NCI-H82 (cell line): ENCODE measurements around the gene INTS1.
"Not testable (repeated sequence)": the region's sequence is repeated elsewhere in the genome, so short reads cannot be mapped to it uniquely, and the experiment has no call there.

Source experiments
- DNase-seq: peaks from one replicate; lab custom pipeline; 2025; lab: John Stamatoyannopoulos, UW

INTS1 gene

DNA sequence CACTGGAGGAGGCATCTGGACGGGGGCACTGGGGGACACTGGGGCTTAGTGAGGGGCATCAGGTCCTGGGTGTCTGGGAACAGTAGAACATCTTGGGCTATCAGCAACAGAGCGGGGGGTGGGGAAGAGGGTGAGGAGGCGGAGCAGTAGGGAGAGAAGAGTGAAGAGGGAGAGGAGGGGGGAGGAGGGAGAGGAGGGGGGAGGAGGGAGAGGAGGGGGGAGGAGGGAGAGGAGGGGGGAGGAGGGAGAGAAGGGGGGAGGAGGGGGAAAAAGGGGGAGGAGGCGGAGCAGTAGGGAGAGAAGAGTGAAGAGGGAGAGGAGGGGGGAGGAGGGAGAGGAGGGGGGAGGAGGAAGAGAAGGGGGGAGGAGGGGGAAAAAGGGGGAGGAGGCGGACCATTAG is 58.2 kb downstream of the INTS1 start:
- peak; percentile 35 for DNase-seq

DNA sequence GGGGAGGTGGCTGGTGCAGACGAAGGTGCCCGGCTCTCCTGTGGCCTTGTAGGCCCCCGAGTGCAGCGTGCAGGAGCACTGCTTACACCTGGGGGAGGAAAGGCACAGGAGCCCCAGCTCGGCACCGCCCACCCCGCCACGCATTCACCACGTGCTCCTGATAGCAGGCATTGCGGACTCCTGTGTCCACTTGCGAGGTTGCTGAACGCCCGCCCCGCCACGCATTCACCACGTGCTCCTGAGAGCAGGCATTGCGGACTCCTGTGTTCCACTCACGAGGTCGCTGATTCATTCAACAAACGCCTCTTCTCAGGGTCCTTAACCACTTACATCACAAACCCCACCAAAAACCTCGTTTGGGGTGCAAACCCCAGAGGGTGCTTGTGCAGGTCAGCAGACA is 58.8 kb downstream of the INTS1 start:
- DNase-seq = no peak

DNA sequence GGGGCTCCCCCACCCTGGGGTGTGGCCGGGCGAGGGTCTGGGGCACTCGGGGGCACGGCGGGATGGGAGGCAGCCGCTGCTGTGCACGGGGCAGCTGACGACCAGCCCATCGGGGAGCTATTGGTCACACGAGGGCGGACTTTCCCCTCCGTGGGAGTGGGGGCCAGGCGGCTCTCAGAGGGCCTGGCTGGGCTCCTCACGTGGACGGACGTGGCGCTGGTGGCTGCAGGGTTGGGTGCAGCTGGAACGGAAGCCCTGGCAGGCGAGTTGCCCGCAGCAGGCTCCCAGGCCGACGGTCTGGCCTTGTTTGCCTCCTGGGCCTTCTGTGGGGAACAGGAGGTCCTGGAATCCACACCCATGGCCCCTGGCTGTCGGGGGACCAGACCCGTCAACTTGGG is 59.3 kb downstream of the INTS1 start:
- no peak for DNase-seq

DNA sequence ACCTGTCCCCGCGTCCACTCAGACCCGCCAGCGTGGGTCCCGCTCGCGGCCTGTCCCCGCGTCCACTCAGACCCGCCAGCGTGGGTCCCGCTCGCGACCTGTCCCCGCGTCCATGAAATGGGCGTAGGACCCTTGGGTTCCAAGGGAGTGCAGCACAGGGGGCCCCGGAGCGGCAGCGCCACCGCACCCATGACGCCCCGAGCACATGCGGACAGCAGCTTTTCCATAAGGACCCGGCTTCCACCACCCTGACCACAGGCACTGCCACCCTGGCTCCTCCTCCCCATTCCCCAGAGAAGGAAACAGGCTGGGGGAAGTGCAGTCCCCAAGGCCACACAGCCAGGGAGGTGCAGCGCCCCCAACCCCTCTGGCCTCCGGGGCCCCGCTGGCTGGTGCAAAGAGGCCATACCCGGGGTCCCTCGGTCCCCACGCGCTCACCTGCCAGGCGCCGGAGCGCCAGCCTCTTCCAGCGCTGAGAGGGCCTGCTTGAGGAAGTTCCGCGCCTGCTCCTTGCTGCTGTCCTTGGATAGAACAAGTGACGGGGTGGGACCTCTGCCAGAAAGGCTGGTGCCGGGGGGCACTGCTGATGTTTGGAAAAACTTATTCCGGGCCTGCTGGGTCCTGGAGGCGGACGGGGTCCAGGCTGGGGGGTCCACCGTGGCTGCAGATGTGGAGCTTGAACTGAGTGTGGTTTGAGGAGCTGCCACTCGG is 59.8 kb downstream of the INTS1 start:
- DNase-seq = no peak

DNA sequence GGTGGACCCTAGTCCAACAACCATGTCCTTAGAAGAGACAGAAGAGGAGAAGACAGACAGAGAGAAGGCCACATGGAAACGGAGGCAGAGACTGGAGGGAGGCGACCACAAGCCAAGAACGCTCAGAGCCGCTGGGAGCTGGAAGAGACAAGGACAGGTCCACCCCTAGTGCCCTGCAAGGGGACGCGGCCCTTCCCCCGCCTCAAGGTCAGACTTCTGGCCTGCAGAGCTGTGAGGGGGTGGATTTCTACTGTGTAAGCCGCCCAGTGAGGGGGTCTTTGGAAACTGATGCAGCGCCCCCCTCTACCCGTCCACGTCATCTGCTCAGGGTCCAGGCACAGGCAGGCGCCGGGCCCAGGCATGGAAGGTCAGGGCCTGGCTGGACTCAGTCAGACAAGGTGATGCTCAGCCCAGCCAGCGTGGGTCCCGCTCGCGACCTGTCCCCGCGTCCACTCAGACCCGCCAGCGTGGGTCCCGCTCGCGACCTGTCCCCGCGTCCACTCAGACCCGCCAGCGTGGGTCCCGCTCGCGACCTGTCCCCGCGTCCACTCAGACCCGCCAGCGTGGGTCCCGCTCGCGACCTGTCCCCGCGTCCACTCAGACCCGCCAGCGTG is 60.5 kb downstream of the INTS1 start:
- DNase-seq = not testable (repeated sequence)

DNA sequence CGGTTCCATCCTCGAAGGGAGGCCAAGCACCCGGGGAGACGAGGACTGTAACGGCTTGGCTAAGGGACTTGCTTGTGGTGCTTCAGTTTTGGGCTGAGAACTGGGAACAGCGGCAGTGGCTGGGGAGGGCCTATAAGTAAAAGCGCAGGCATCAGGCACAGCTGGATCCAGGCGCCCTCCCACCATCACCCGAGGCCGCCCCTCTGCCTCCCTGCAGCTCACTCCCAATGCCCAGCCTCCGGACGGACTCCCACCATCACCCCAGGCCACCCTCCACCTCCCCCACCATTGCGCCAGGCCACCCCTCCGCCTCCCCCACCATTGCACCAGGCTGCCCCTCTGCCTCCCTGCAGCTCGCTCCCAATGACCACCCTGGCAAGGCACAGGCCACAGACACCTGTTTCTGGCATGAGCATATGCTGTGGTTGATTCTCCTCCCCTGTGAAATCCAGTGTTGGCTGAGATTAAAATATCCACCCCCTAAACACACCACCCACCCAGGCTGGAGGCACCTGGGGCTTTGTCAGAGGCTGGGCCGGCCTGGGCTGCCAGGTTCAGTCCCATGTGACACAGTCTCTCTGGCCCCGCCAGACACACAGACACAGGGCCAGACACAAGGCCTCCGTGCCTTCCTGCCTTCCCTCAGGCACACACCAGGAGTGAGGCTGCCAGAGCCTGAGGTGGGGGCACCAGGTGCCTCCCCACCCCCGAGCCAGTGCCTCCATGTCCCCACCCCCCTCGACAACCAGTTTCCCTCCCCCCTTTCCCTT is 61.6 kb downstream of the INTS1 start:
- DNase-seq = no peak

DNA sequence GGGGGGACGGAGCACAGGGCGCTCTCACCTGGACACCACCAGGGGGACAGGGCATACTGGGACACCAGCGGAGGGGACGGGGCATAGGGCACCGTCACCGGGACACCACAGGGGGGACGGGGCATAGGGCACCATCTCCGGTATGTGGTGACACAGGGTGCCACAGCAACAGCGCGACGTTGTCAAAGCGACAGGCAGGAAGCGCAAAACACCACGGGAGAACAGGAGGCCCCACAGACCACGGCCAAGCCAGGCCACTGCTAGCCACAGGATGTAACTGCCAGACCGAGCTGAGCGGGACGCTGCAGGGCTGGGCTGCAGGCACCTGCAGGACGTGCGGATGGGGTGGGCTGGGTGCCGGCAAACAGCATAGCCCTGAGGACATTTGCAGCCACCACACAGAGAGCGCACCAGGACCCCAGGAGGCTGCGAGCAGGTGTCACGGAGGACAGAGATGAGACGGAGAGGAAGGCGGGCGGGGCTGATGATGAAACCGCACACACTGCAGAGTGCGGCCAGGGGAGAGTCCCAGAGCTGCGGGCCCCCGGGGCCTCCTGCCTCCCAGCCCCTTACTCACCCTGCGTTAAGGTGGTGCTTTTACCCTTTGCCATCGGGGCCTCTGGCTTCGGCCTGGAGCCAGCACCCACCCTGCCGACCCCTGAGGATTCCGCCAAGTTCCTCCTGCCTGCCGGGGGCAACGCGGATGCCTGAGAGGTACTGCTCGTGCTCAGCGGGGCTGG is 62.4 kb downstream of the INTS1 start:
- DNase-seq = no peak

DNA sequence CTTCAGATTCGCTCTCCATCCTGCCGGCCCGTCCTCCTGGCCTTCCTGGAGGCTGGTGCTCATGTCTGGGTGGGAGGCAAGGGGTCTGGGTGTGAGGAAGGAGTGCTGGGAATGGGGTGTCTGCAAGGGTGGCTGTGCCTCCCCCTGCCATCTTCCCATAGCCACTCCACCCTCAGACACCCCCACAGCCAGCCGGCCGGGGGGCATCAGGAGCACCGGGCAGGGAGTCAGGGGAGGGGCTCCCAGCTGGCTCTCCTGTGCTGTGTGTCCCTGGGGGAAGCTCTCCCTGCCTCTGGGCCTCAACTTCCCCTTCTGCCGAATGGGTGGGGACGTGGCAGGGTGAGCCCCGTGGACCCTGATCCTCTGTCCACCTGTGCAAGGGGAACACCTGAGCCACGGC is 63.6 kb downstream of the INTS1 start:
- DNase-seq = no peak

DNA sequence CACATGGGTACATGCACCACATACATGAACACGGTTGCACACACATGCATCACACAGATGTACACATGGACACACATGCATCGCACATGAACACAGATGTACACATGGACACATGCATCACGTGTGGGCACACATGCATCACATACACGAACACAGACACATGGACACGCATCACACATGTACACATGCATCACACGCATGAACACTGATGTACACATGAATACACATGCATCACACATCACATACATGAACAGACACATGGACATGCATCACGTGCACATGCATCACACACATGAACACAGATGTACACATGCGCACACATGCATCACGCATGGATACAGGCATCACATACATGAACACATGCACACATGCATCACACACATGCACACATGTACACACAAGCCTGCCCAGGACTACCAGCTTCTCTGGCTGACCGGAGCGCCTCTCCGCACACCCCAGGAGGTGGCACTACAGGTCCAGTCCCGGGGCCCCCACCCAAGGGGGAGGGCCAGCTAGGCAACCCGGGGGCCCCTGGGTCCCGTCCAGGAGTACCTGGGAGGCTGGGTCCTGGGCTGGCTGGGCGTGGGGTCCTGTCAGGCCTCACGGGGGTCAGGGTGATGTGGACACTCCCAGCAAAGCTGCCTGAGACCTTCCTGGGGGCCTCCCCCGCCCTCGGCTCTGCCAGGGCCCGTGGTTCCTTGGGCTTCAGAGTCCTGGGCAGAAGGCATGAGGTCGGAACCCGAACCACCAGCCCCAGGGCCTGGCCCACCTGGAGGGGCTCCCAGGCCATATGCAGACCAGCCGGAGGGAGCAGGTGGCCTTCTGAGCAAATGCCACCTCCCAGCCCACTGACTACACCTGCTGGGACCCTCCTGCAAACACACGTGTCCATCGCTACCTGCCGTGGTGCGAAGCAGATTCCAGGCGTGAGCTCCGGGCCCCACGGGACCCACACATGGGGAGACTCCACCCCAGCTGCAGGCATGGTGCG is 64.5 kb downstream of the INTS1 start:
- DNase-seq = no peak

DNA sequence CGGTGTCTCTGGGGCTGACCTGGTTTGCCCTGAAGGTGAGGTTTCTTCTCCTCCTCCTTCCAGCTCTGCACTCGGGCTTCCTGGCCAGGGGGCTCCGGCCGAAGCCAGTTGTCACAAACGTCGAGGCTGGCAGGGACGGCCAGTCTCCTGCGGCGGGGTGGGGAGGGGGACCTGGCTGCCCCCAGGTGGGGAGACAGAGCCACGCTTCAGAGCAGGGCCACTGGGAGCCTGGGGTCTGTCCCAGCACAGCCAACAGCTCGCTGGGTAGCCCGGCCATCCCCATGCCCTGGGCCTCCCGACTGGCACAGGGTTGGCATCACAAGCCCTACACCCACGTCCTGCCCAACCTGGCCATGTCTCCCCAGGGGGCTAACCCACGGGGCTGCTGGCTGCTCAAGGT is 65.4 kb downstream of the INTS1 start:
- DNase-seq = no peak

DNA sequence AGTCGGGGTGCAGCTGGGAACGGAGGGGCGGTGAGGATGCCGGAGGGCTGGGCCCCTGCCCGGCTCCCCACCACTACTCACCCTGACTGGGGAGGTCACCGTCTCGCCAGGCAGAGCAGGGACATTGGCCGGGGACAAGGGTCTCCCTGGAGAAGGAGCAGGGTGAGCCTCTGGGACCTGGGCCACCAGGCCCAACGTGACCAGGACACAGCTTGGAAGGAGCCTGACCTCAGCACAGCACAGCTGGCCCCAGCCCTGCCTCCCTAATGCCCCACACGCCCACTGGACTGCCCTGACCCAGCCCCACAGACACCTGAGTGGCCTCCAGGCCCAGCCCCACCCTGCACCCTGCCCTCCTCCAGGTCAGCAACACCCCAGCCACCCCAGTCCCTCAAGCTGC is 66.0 kb downstream of the INTS1 start:
- DNase-seq = no peak

DNA sequence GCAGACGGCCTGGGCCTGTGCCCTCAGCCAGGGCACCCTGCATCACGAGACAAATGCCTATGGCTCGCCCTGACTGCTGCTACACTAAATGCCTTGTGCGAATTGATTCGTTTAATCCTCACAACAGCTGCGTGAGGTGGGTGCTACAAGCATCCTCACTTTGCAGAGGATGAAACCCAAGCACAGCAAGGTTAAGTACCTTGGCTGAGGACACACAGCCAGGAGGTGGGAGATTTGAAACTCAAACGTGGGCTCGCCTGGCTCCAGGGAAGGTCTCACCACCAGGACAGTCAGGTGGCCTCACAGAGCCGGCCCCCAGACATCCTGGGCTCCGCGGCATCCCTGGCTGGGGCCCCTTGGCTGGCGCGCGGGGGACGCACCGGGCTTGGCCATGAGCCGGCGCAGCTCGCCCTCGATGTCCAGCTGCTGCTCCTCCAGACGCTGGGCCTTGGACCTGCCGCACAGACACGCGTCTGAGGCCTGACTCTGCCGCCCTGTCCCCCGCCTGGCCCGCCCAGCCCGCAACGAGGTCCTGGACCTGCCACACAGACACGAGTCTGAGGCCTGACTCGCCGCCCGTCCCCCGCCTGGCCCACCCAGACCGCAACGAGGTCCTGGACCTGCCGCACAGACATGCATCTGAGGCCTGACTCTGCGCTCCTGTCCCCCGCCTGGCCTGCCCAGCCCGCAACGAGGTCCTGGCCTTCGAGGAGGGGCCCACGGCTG is 66.9 kb downstream of the INTS1 start:
- DNase-seq = peak; percentile 52

DNA sequence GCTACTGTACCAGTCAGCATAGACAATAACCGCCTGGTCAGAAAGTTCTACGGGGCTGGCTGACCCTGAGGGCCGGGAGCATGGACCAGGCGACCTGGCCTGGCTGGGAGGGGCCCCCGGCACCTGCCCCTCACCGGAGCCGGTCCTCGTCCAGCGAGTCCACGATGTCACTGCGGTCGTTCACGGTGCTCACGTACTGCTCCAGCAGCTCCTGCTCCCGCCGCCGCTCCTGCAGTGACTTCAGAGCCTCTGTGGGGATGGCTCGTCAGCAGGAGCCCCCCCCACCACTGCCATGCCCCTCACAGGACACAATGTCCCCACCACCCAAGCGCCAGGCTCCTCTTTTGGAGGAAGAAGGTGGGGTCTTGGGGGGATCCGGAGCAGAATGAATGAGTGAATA is 67.6 kb downstream of the INTS1 start:
- no peak for DNase-seq

DNA sequence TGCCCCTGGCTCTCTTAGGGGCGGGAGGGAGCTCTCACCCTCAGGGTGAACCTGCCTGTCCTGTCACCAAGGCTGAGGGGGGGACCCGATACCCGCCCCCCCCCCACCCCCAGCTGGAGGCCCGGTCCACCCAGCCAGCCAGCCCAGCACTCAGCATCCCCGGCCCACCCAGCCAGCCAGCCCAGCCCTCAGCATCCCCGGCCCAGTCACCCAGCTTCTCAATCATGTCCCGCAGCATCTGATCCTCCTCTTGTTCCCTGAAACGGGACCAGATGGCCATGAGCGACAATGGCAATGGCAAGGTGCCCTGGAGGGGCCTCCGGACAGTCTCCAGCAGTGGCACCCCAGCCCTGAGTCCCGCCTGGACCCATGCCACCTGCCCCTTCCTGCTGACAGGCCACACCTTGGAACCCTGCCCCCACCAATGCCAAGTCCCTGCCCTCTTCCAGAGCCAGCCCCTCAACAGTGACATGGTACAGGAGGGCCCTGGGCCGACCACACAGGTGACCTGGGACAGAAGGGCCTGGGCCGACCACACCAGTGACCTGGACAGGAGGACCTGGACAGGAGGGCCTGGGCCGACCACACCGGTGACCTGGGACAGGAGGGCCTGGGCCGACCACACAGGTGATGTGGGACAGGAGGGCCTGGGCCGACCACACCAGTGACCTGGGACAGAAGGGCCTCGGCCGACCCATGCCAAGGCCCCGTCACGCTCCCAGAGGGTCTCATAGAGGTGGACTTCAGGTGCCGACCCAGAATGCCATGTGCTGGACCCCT is 69.1 kb downstream of the INTS1 start:
- no peak for DNase-seq

DNA sequence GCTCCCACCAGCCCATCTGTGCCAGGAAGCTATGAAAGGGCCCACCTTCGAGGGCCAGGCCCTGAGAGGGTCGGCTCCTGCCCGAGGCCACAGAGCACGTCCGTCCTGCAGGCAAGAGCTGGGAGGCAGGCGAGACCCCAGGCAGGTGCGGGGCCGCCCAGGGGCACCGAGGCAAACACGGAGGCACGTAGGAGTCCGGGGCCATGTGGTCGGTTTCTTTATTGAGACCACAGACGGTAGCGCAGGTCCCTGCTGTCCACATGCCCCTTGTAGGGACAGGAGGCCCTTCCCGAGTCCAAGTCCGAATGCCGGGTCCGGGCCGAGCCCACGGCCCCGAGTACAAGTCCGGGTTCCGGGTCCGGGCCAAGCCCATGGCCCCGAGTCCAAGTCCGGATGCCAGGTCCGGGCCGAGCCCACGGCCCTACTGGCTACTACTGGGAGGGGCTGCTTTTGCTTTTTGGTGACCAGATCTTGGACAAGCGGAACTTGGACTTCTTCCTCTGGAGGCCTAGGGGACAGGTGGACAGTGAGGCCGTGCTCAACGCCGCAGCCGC is 69.9 kb downstream of the INTS1 start:
- no peak for DNase-seq

DNA sequence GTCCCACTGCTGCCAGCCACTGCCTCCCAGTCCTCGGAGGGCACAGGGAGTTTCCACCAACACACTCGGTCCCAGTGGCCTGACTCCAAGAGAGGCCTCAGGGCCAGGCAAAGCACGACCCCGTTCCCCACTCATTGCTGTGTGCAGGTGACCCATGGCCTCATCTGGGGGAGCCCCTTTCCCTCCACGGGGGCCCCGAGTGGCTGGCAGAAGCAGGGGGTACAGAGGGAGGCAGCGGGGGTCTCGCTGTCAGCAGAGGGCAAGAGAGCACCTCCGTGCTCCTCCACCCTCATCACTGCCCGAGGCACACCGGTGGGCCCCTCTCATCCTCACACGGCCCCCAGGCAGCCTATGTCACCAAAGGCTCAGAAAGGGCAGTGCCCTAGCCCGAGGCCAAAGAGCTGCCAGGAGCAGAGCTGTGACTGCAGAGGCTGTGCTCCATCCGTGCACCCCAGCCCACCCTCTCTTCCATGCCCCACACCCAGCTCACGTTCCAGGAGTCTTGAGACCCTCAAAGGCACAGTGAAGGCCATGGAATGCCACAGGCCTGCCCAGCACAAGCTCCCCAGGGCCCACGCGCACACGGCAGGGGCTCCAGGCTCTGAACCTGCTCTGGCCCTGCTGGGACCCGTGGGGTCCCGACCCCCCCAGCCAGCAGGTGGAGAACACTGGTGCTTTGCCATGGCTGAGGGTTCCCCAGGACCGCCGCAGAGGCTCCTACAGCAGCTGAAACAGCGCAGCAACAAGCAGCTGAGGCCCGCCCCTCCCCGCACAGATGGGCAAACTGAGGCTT is 70.9 kb downstream of the INTS1 start:
- no peak for DNase-seq

DNA sequence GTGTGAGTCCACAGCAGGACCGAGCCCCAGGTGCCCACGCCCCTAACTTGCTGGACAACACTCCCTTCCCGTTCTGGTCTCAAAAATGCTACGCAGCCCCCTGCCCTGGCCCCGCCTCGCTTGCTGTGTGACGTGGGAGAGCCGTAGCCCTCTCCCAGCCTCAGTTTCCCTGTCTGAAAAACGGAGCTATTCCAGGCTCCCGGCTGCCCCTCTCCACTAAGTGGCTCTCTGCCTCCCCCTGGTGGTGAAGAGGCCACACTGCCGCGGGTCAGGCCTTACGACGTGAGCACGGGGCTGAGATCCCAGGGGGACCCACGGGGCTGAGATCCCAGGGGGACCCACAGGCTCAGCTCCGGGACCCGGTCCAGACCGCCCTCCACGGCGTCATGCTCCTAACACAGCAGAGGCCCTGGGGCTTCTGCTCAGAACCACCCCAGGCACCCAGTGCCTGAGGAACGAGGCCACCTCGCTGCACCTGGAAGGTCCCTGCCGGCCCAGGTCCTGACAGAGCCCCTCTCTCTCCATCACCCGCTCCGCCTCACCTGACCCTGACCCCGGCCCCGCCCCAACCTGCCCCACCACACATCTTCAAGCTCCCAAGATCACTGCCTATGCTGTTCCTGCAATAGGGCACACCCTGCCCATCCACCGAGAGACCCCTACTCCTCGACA is 71.6 kb downstream of the INTS1 start:
- DNase-seq = peak; percentile 68
